HG03108 (cell line): ENCODE measurements around the gene RABEP1.
A peak's percentile ranks its signal among the peaks of the same experiment; 100 is the strongest.
"Not testable (repeated sequence)": the region's sequence is repeated elsewhere in the genome, so short reads cannot be mapped to it uniquely, and the experiment has no call there.

Experiments
- ATAC-seq: cut with Tn5 transposase; IDR thresholded peaks from one replicate; pipeline ENCODE4 v1.9.1; 2021; ENCODE audit warnings: moderate library complexity; ENCODE audit not compliant: unreplicated experiment

The RABEP1 gene, protein sequence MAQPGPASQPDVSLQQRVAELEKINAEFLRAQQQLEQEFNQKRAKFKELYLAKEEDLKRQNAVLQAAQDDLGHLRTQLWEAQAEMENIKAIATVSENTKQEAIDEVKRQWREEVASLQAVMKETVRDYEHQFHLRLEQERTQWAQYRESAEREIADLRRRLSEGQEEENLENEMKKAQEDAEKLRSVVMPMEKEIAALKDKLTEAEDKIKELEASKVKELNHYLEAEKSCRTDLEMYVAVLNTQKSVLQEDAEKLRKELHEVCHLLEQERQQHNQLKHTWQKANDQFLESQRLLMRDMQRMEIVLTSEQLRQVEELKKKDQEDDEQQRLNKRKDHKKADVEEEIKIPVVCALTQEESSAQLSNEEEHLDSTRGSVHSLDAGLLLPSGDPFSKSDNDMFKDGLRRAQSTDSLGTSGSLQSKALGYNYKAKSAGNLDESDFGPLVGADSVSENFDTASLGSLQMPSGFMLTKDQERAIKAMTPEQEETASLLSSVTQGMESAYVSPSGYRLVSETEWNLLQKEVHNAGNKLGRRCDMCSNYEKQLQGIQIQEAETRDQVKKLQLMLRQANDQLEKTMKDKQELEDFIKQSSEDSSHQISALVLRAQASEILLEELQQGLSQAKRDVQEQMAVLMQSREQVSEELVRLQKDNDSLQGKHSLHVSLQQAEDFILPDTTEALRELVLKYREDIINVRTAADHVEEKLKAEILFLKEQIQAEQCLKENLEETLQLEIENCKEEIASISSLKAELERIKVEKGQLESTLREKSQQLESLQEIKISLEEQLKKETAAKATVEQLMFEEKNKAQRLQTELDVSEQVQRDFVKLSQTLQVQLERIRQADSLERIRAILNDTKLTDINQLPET

DNA sequence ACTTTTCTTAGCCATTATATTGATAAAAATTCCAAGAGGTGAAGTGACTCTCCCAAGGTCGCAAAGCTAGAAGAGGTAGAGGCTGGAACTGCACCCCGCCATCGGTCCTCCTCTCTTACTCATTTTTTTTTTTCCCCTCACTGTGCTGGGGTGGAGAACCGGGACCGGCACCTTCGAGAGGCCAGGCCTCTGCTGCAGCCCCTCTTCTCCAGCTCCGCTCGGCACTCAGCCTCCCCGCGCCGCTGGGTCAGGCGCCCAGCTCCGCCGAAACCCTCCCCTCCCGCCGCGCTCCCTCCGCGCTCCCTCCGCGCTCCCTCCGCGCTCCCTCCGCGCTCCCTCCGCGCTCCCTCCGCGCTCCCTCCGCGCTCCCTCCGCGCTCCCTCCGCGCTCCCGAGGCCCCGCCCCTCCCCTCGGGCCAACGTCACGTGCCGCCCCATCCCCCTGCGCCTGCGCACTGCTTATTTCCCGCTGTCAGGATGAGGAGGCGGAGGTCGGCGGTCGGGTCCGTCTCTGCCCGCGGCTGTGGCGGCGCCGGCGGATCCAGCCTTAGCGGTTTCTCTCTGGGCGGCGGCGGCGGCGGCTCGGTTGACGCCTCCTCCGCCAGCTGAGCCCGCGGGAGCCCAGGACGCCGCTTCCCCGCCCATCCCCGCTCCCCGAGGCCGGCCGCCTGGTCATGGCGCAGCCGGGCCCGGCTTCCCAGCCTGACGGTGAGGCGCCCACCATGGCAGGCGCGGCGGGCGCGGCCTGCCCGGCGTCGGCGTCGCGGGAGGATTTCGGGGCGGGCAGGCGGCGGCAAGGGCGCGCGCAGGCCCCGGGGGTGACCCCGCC, at the start of gene RABEP1:
Gene RABEP1, plus strand, starts transcription at position 471 of the 828 bp plus-strand sequence. Its CDS starts 203 bp downstream, at position 674.
- ATAC-seq, result peak; percentile 55

DNA sequence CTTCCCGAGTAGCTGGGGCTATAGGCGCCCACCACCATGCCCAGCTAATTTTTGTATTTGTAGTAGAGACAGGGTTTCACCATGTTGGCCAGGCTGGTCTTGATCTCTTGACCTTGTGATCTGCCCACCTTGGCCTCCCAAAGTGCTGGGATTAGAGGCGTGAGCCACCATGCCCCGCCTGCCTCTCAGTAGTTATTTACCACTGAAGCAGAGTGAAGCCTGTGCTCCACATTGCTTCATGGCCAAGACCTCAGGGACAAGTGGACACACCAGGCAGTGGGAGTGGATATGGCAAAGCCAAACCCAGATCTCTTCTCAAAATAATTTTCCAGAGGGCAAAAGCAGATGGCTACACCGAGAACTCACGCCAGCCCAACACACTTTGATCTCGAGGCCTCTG, 48.6 kb upstream of the RABEP1 start:
- not testable (repeated sequence) for ATAC-seq

DNA sequence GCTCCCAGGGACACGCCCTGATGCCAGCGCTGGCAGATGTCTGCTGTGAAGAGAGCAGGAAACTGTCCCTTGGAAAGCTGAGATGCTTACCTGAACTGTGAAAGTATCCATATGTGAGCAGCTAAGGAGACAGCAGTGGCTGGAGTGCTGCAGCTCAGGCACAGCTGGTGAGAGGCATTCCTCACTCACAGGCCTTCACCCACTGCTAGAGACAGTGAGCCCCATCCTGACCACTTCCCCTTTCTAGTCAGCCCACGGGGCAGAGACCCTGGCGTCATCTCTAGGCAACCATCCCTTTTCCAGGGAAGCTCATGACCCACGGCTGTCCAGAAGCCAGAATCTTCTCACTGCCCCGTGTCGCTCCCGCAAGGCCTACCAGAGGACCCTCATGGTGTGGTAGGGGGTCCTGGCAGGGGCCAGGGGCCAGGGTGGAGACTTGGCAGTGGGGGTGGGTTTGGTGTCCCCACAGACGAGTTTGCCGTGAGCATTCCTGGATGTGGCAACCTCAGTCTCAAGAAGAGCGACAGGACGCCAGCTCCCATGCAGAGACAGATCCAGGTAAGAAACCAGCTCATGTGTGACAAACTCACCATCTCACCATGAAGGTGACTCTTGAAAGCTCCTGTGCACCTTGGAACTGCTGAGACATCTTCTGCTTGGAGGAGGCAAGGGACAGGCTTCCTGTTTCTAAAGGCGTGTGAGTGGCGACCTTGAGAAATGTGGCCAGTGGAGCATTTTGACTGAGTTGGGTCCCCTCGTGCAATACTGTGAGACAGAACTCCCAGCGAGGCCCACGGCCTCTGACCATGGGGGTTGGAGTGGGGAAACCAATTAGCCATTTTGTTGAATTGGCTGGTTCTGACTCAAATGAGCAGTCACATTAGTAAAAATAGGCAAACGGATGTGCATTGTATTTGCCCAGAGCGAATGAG, 47.2 kb upstream of the RABEP1 start, which contains the start of gene SCIMP:
Gene SCIMP, minus strand, starts transcription at position 216 of the 932 bp plus-strand sequence. Its CDS starts 105 bp downstream, at position 111.
- peak; percentile 51 for ATAC-seq

DNA sequence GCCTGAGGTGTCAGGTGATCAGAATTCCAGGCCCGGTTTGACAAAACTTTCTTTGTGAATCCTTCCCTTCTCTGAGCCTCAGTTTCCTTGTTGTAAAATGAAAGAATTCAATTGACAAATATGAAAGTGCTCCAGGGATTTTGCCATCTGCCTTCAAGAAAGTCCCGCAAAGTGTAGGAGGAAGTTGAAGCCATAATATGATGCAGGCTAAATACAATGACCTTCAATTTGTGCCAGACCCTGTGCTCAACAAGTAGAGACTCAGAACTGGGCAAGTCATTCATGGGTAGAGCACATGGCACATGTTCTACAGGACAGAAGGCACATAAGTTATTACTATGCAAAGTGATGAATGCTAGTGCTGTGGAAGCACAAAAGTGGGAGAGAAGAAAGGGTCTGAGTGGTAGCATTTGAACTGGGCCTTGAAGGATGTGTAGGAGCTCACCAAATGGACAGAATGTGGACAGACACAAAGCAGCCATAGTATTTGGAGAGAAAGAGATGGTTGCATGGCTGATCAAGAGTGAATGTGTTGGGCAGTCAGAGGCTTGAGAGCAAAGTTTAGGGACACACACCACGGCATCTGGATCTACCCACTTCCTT, 45.0 kb upstream of the RABEP1 start:
- ATAC-seq, result no peak

DNA sequence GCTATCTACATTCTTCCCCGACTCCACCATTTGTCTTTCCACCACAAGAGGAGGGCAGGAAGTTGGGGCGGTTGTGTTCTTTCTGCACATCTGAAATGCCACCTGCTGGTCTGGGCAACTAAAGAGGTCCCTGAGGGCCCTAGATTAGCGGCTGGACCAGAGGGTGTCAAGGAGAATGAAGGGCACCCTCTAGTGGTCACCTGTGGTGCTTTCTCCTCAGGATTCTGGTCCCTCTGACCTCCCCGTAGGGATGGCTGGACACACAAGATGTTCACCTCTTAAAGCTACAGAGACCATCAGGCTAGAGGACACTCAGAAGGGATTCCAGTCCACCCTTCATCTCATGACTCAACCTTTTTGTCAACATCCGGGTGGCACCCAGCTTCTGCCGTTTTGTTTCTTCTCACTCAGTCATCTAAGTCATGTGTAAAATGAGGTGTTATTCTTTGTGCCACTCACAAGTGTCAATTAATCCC, 44.5 kb upstream of the RABEP1 start:
- no peak for ATAC-seq

DNA sequence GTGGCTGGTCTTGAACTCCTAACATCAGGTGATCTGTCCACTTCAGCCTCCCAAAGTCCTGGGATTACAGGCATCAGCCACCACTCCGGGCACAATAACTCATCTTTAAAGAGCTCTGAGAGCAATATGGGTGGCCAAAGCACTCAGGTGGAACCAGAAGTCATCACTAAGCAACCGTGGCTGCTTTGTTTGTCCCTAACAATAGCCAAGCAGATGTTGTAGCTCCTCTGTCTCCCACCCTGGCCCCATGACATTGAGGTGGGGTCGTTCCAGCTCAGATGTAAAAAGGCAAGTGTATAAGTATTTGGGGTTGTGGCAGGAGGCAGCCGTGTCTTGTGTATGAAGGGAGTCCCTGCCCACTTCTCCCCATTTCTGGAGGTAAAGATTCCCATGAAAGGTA, 43.8 kb upstream of the RABEP1 start:
- no peak for ATAC-seq

DNA sequence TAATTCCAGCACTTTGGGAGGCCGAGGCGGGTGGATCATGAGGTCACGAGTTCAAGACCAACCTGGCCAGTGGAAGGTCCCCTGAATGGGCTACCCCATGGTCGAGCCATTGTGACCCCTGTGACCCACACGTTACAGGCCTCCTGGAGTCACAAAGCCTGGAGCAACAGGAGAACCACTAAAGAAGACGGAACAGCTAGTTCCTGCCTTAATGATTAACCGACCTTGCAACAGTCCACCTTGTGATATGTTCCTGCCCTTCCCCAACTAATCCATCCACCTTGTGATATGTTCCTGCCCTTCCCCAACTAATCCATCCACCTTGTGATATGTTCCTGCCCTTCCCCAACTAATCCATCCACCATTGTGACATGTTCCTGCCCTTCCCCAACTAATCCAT, 42.3 kb upstream of the RABEP1 start:
- not testable (repeated sequence) for ATAC-seq

DNA sequence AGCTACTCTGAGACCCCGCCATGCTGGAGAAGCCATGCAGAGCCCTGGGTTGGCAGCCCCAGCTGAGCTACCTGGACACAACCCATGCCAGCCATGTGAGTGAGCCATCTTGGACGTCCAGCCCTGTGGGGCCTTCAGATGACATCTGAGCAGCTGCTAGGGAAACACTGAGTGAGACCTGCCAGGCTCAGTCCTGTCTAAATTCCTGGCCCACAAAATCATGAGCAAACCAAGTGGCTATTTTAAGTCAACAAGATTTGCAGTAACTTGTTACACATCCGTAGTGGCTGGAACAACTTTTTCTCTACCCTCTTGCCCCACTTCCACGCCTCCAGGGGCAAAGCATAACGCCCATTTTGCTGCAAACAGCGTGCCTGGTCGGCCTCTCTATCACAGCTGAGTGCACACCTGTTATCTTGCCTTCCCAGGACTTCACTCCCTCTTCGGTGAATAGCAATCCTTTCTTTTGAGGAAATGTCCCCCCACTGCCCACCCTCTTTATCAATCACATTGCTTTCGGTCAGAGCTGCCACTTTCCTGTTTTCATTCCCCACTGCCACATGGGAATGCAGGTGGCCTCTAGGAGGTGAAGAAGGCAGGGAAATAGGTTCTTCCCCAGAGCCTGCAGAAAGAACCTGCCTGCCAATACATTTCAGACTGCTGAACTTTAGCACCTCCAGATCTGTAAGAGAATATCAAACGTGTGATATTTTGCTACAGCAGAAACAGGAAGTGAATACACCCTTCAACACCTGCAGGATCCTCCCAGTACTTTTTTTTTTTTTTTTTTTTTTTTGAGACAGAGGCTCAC, 40.0 kb upstream of the RABEP1 start:
- peak; percentile 51 for ATAC-seq

DNA sequence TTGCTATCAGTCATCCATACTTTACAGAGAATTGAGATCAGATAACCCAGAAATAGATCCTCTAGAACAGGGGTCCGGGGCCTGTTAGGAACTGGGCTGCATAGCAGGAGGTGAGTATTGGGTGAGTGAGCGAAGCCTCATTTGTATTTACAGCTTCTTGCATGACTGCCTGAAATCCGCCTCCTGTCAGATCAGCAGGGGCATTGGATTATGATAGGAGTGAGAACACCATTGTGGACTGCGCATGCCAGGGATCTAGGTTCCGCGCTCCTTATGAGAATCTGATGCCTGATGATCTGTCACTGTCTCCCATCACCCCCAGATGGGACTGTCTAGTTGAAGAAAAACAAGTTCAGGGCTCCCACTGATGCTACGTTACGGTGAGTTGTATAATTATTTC, 34.5 kb upstream of the RABEP1 start:
- no peak for ATAC-seq

DNA sequence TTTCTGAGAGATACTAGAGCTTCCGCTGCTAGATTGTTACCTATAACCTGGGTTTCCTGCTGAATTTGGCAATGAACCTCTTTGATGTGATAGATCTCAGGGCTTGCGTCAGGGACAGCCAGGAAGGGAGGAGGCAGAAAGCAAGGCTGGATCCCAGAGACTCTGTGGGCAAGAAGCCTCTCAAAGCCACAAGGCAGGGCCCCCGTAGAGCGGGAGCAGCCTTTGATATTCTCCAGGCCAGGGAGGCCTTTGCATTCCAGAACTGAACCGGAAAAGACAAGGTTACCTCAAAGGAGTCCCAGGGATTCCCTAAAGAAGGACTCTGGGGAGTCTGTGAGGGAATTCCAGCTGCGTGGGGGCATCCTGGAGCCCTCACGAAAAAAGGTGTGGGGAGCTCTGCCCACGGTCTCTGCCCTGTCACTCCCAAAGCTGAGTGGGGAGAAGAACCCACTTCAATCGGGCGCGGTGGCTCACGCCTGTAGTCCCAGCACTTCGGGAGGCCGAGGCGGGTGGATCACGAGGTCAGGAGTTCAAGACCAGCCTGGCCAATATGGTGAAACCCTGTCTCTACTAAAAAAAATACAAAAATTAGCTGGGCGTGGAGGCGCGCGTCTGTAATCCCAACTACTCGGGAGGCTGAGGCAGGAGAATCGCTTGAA, 33.1 kb upstream of the RABEP1 start:
- no peak for ATAC-seq

DNA sequence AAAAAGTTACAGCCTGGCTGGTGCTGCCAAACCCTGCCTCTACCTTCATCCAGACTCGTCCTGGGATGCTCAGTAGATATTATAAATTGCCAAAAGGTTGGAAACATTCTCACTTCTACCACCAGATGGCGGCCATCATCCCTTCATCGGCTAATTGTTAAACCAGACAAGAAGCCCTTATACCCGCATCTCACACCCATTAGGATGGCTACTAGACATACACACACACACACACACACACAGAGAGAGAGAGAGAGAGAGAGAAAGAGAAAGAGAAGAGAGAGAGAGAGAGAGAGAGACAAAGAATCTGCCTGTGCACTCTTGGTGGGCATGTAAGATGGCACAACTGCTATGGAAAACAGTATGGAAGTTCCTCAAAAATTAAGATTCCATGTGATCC, 32.5 kb upstream of the RABEP1 start:
- no peak for ATAC-seq

DNA sequence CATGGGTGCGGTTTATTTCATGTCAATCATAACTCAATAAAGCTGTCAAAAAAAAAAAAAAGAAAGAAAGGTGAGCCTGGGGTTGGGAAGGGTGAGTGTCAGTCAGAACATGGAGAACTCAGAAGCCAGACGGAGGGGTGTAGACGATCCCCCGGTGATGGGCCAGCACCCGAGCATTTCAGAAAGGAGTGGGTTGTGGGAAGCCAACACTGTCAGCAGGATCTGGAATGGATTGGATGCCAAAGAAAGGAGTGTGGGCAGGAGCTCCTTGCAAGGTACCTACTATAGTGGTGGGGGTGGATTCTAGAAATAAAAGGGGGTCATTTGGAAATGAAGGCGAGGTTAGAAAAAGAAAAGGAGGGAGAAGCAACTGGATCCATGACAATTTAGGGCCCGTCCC, 27.7 kb upstream of the RABEP1 start:
- no peak for ATAC-seq

DNA sequence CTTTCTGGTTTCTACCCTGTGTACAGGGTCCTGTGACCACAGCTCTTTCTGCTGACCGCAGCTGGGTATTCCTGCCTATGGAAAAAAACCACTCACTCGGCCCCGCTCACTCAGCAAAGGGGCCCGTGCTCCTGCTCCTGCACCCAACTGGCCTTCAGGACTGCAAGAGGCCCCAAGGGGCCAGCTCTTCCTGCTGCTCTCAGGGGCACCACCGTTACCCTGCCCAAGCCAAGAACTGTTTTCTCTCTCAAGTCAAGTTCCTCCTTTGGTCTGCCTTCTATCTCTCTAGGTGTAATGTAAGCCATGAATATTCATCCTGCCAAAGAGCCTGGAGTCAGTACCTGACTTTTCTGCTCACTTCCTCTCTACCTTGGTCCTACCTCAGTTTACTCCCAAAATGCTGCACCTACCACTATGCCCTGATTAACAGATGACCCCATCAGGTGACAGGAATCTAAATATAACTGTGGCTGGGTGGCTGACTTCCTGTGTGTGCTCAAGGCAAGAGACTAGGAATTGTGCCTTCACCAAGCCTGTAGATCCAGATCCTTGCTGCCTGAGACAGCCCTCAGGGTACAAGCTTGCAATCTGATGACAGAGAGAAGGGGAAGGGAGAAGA, 27.1 kb upstream of the RABEP1 start:
- peak; percentile 73 for ATAC-seq

DNA sequence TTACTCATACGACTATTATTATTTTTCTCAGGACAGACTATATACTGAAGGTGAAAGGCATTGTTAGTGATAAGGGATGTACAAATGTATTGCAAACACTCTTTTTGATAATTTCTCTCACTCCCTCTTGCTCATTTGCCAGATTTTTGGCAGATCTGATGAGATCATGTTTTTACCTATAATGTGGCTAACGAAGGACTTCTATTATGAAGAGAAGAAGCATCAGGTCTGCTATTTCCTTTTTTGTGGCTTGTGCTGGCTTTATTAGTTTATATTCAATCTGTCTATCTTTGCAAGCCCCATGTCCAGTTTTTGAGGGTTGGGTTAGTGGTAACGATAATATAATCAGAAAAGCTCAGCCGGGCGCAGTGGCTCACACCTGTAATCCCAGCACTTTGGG, 25.0 kb upstream of the RABEP1 start:
- ATAC-seq, result no peak

DNA sequence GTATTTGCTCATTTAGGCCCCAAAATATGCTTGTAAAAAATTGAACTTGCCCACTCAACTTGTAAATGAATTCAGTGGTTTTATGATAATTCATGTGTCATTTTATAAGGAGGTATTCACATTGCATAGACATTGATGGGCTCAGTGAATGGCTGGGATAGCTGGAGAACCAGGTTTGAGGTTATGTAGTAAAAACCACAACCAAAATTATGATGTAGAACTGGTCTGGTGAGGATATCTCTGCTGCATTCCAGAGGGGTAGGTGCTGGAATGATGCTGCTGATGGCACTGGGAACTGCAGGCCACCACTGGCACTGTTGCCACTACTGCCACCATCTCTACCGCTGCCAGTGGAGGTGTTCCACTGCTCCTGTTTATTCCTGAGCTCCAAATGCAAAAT, 21.5 kb upstream of the RABEP1 start:
- no peak for ATAC-seq

DNA sequence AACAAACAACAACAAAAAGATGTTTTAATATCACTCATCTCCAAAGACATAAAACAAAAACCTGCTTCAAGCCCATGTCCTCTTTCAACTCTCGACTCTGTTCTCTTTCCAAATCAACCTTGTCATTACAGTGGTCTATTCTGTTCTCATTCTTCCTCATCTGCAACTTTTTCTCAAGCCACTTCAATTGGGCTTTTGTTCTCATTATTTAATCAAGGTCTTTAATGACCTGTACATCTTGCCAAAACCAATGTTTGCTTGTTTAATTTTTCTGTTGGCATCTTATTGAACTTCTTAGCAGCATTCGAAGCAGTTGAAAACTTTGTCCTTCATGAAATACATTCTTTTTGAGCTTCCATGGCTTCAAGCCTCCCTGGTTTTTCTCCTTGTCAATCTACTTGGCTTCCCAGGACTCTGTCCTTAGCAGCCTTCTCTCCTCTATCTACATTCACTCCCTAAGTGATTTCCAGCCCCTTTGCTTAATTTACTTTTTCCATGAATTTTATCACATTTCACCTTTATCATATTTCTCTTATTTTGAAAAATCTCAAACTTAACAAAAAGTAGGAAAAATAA, 19.6 kb upstream of the RABEP1 start:
- ATAC-seq, result no peak

DNA sequence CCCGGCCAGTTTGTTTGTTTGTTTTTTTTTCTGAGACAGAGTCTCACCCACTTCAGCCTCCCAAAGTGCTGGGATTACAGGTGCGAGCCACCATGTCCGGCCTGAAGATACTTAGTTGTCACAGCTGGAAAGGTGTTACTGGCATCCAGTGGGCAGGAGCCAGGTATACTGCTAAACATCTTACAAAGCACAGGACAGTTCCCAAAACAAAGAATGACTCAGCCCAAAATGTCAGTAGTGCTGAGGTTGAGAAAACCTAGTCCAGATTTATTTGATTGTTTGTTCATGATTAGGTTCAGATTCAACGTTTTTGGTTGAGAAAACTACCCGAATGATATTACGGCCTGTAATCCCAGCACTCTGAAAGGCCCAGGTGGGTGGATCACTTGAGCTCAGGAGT, 18.6 kb upstream of the RABEP1 start:
- no peak for ATAC-seq
